Measurements from ENCODE around the gene SMTNL2. TPM values are rescaled to one million over a fixed set of nuclear protein-coding genes. Genes with fewer than 3 reads are reported as not detected.

The SMTNL2 gene
- total RNA-seq, 1 donor from 2014 or later: 8.6 TPM

- Mint-ChIP-seq H3K27ac (no peak overlapping the region), H3K36me3 (ENCODE audit: insufficient read depth) (peaks cover 2% of the 10 kb centered on the region)
- no peak for DNase-seq (ENCODE audit: low spot score, unreplicated experiment)
Observed at GRCh38 chr17:4548061-4548461, 36.3 kb upstream of the SMTNL2 start.

GRCh38 chr17:4548721-4549531, 35.4 kb upstream of the SMTNL2 start:
- Mint-ChIP-seq H3K36me3 (ENCODE audit: insufficient read depth) (peaks cover 2% of the 10 kb centered on the region), H3K4me1 (ENCODE audit: low read depth) (no peaks in the 10 kb centered on the region), H3K27ac (no peak overlapping the region), H3K4me3 (ENCODE audit: low read depth) (no peak overlapping the region), H3K9me3 (ENCODE audit: low read depth) (no peaks in the 10 kb centered on the region), H3K27me3 (no peaks in the 10 kb centered on the region)
- TF ChIP-seq CTCF (IDR thresholded peaks at IDR 0.05; ENCODE audit: unreplicated experiment): no peak
- DNase-seq (ENCODE audit: low spot score, unreplicated experiment): peak; percentile 8

More at GRCh38 chr17:4548061-4548461, 36.3 kb upstream of the SMTNL2 start:
- TF ChIP-seq CTCF (IDR thresholded peaks at IDR 0.05; ENCODE audit: unreplicated experiment): no peak
- H3K27me3 Mint-ChIP-seq: no peaks in the 10 kb centered on the region
- no peaks in the 10 kb centered on the region for H3K9me3 Mint-ChIP-seq (ENCODE audit: low read depth)
- H3K4me3 Mint-ChIP-seq (ENCODE audit: low read depth): no peak overlapping the region
- H3K4me1 Mint-ChIP-seq (ENCODE audit: low read depth): no peaks in the 10 kb centered on the region

DNA sequence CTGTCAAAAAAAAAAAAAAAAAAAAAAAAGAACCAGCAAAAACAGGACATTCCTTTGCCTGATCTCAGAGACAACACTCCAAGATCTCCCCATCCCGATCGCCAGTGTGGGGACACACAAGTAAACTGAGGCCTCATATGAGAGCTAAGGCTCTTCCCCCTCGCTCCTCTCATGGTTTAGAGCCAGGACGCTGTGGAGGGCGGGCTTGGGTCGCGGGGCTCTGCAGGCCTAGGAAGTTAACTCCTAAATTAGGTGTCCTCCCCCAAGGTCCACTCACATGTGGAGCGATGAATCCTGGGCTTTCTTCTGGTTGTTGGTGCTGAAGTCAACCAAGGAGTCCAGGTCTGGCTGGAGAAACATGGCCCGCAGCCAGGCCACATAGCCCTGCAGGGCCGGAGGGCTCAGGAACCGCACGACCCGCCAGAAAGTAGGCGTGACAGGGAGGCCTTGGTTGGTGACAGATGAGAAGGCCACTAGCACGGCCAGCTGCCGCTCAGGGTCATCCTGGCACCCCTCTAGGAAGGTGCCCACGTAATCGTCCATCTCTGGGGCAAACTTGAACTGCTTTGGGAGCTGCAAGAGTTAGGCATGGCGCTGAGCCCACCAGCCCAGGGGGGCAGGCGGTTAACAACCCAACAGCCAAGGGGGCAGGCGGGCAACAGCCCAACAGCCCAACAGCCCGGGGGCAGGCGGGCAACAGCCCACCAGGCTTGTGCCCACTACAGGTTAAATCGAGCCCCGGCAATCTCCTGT, 34.4 kb upstream of the SMTNL2 start:
- no peak for TF ChIP-seq CTCF (IDR thresholded peaks at IDR 0.05; ENCODE audit: unreplicated experiment)
- no peak for DNase-seq (ENCODE audit: low spot score, unreplicated experiment)
- H3K27ac Mint-ChIP-seq: no peak overlapping the region
- peaks cover 2% of the 10 kb centered on the region for H3K36me3 Mint-ChIP-seq (ENCODE audit: insufficient read depth)
- H3K4me3 Mint-ChIP-seq (ENCODE audit: low read depth): no peak overlapping the region
- H3K9me3 Mint-ChIP-seq (ENCODE audit: low read depth): no peaks in the 10 kb centered on the region
- H3K4me1 Mint-ChIP-seq (ENCODE audit: low read depth): peaks cover 7% of the 10 kb centered on the region
- H3K27me3 Mint-ChIP-seq: no peaks in the 10 kb centered on the region

DNA sequence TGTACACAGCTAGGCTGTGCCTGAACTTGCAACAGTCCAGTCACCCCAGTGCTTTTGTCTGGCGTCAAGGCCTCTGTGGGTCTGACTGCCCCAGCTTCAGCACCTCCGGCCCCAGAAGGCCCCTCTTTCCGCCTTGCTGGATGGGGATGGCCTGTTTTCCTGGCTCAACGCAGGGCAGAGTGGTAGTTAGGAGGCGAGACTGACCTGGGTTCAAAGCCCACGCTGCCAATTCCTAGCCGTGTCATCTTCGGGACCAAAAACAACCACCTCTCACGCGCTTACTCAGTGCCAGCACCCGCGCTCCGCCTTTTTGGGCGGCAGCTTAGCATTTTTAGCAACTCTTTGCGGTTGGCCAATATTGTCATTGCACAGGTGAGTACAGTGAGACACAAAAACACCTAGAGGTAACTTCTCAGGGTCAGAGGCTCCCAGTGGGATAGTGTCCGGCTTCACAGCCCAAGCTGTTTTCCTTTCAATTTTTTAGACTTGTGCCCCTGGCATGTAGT, 33.7 kb upstream of the SMTNL2 start:
- Mint-ChIP-seq H3K4me1 (ENCODE audit: low read depth) (peaks cover 9% of the 10 kb centered on the region), H3K36me3 (ENCODE audit: insufficient read depth) (peaks cover 2% of the 10 kb centered on the region), H3K9me3 (ENCODE audit: low read depth) (no peaks in the 10 kb centered on the region), H3K4me3 (ENCODE audit: low read depth) (no peak overlapping the region), H3K27me3 (no peaks in the 10 kb centered on the region), H3K27ac (no peak overlapping the region)
- no peak for TF ChIP-seq CTCF (IDR thresholded peaks at IDR 0.05; ENCODE audit: unreplicated experiment)
- peak; percentile 8 for DNase-seq (ENCODE audit: low spot score, unreplicated experiment)

- H3K27me3 Mint-ChIP-seq: no peaks in the 10 kb centered on the region
- no peaks in the 10 kb centered on the region for H3K9me3 Mint-ChIP-seq (ENCODE audit: low read depth)
- H3K36me3 Mint-ChIP-seq (ENCODE audit: insufficient read depth): peaks cover 2% of the 10 kb centered on the region
- no peak overlapping the region for H3K4me3 Mint-ChIP-seq (ENCODE audit: low read depth)
- DNase-seq (ENCODE audit: low spot score, unreplicated experiment): no peak
- H3K4me1 Mint-ChIP-seq (ENCODE audit: low read depth): peaks cover 14% of the 10 kb centered on the region
- no peak overlapping the region for H3K27ac Mint-ChIP-seq
- TF ChIP-seq CTCF (IDR thresholded peaks at IDR 0.05; ENCODE audit: unreplicated experiment): peak; percentile 20
Observed at GRCh38 chr17:4551141-4551540, 33.2 kb upstream of the SMTNL2 start.
